Activated T-cell treated with anti-CD3 and anti-CD28 coated beads, Interleukin-2, amount 50 U/mL, for 72 hours (primary cell): ENCODE measurements around the gene TTL. TPM values are rescaled to one million over a fixed set of nuclear protein-coding genes. Genes with fewer than 3 reads are reported as not detected.

Experiments used
- ATAC-seq, 2 donors: fragments of 150-1000 bp; cut with Tn5 transposase; replicated peaks in 1 of 2; 2 replicates each; pipeline ENCODE4 v1.10.0; 2021; ENCODE audit warnings: moderate library complexity in 2 of 2, mild to moderate bottlenecking in 1 of 2
- DNase-seq, 2 donors: peaks; one replicate each; pipeline ENCODE4 v3.0.0; 2021 to 2022; ENCODE audit warnings: mixed read lengths in 1 of 2
- H3K27ac Mint-ChIP-seq: one replicate; pipeline ENCODE4 v1.8.0; 2022; ENCODE audit warnings: mild to moderate bottlenecking, moderate library complexity, mixed read lengths
- H3K27me3 Mint-ChIP-seq: one replicate; pipeline ENCODE4 v1.8.0; 2022; ENCODE audit warnings: low read depth, mixed read lengths
- H3K36me3 Mint-ChIP-seq, 2 donors: one replicate each; pipeline ENCODE4 v1.8.0; 2022; ENCODE audit warnings: mixed read lengths in 2 of 2, mild to moderate bottlenecking in 1 of 2; ENCODE audit not compliant: insufficient read depth in 2 of 2
- H3K4me1 Mint-ChIP-seq: one replicate; pipeline ENCODE4 v1.8.0; 2022; ENCODE audit warnings: low read depth, mixed read lengths
- H3K4me3 Mint-ChIP-seq, 2 donors: one replicate each; pipeline ENCODE4 v1.8.0; 2022; ENCODE audit warnings: mild to moderate bottlenecking in 2 of 2, mixed read lengths in 2 of 2, moderate library complexity in 2 of 2
- H3K9me3 Mint-ChIP-seq, 2 donors: one replicate each; pipeline ENCODE4 v1.8.0; 2022; ENCODE audit warnings: mixed read lengths in 2 of 2
- total RNA-seq, 2 donors: library from RNA; stranded (reverse); gene quantifications; one replicate each; pipeline ENCODE4 v1.2.3, GENCODE V29; 2022

TTL gene
- total RNA-seq, 2 donors from 2014 or later = 28.8 to 32.5 TPM

GRCh38 chr2:112449854-112450253, 32.1 kb upstream of the TTL start:
- no peak overlapping the region for H3K4me3 Mint-ChIP-seq
- ATAC-seq = no peak
- H3K27me3 Mint-ChIP-seq = no peaks in the 10 kb centered on the region

DNA sequence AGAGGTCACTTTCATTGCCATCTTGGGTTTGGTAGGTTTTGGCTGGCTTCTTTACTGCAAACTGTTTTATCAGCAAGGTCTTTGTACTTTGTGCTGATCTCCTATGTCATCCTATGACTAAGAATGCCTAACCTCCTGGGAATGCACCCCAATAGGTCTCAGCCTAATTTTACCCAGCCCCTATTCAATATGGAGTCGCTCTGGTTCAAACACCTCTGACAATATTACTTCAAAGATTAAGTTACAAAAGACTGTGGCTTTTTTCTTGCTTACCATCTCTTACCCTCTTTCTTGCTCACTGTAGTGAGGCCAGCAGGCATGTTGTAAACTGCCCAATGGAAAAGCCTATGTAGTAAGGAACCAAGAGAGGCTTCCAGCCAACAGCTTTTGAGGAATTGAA, 30.6 kb upstream of the TTL start:
- Mint-ChIP-seq H3K9me3 (peaks cover 0 to 6% of the 10 kb centered on the region in 2 donors), H3K4me1 (no peaks in the 10 kb centered on the region), H3K4me3 (no peak overlapping the region), H3K27me3 (no peaks in the 10 kb centered on the region), H3K36me3 (no peaks in the 10 kb centered on the region), H3K27ac (no peak overlapping the region)
- DNase-seq (no peak), ATAC-seq (no peak)

More at GRCh38 chr2:112449854-112450253, 32.1 kb upstream of the TTL start:
- H3K36me3 Mint-ChIP-seq = no peaks in the 10 kb centered on the region
- H3K9me3 Mint-ChIP-seq = peaks cover 0 to 6% of the 10 kb centered on the region in 2 donors
- no peak for DNase-seq
- H3K4me1 Mint-ChIP-seq = no peaks in the 10 kb centered on the region
- no peak overlapping the region for H3K27ac Mint-ChIP-seq

- peaks cover 2 to 6% of the 10 kb centered on the region in 2 donors for H3K9me3 Mint-ChIP-seq
- no peak for ATAC-seq
- H3K36me3 Mint-ChIP-seq = no peaks in the 10 kb centered on the region
- no peaks in the 10 kb centered on the region for H3K27me3 Mint-ChIP-seq
- no peaks in the 10 kb centered on the region for H3K4me1 Mint-ChIP-seq
- H3K27ac Mint-ChIP-seq = no peak overlapping the region
- no peak overlapping the region for H3K4me3 Mint-ChIP-seq
- DNase-seq = no peak
These were observed 27.4 kb upstream of the TTL start for GRCh38 chr2:112454586-112454985.

- H3K4me1 Mint-ChIP-seq = no peaks in the 10 kb centered on the region
- DNase-seq (no peak), ATAC-seq (no peak)
- H3K27ac Mint-ChIP-seq = no peak overlapping the region
- H3K9me3 Mint-ChIP-seq = peaks cover 0 to 2% of the 10 kb centered on the region in 2 donors
- no peak overlapping the region for H3K4me3 Mint-ChIP-seq
- peaks cover 20% of the 10 kb centered on the region for H3K27me3 Mint-ChIP-seq
- H3K36me3 Mint-ChIP-seq = no peaks in the 10 kb centered on the region
These were observed 22.6 kb upstream of the TTL start for GRCh38 chr2:112459372-112459771.

DNA sequence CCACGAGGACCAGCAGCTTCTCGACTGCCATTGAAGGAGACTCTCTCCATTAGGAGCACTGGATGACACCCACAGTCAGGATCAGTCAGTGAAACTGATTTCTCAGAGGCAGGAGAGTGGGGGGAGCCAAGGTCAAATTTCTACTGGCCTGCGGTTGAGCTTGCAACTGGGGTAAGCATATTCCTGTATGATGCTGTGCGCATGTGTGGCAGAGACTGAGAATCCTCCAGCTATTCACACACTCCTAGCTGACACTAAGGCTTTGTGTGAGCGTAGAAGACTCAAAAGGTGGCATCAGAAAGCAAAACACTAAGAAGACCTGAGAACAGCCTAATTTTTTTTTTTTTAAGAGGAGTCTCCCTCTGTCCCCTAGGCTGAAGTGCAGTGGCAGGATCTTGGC, 19.8 kb upstream of the TTL start:
- Mint-ChIP-seq H3K27ac (no peak overlapping the region), H3K4me1 (no peaks in the 10 kb centered on the region), H3K27me3 (peaks cover 20% of the 10 kb centered on the region), H3K36me3 (no peaks in the 10 kb centered on the region), H3K9me3 (peaks cover 0 to 2% of the 10 kb centered on the region in 2 donors), H3K4me3 (no peak overlapping the region)
- ATAC-seq = no peak
- no peak for DNase-seq

DNA sequence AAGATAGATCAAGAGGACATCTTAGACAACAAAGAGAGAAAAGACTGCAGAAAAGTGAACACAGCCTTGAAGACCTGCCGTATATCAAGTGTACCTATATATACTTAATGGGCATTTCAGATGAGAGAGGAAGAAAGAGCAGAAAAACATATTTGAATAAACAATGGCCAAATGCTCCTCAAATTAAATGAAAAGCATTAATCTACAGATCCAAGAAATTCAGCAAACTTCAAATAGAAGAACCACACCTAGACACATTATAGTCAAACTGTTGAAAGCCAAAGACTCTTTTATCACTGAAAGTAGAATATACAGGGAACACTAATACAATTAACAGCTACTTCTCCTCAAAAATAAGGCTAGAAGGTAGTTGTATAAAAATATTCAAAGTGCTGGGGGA, 18.7 kb upstream of the TTL start:
- Mint-ChIP-seq H3K9me3 (no peaks in the 10 kb centered on the region), H3K27me3 (peaks cover 20% of the 10 kb centered on the region), H3K4me1 (no peaks in the 10 kb centered on the region), H3K27ac (no peak overlapping the region), H3K4me3 (no peak overlapping the region), H3K36me3 (no peaks in the 10 kb centered on the region)
- DNase-seq (no peak), ATAC-seq (no peak)

DNA sequence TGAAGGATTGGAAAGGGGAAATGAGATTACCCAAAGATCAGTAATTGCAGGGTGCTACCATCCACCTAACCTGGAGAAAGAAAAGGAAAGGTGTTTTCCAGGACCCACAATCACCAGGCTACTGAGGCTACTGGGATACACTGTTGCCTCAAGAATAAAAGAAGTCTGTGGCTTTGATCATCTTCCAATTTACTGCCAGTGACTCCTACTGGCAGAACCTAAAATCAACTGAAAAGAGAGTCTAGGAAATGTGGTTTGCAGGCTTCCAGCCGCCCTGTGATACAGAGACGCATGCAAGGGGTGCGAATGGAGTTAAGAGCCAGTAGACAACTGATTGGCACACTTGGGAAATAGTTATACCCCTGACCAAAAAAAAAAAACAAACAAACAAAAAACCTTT, 16.6 kb upstream of the TTL start:
- Mint-ChIP-seq H3K27me3 (peaks cover 20% of the 10 kb centered on the region), H3K36me3 (no peaks in the 10 kb centered on the region), H3K9me3 (no peaks in the 10 kb centered on the region), H3K27ac (no peak overlapping the region), H3K4me3 (no peak overlapping the region), H3K4me1 (no peaks in the 10 kb centered on the region)
- DNase-seq (no peak), ATAC-seq (no peak)

DNA sequence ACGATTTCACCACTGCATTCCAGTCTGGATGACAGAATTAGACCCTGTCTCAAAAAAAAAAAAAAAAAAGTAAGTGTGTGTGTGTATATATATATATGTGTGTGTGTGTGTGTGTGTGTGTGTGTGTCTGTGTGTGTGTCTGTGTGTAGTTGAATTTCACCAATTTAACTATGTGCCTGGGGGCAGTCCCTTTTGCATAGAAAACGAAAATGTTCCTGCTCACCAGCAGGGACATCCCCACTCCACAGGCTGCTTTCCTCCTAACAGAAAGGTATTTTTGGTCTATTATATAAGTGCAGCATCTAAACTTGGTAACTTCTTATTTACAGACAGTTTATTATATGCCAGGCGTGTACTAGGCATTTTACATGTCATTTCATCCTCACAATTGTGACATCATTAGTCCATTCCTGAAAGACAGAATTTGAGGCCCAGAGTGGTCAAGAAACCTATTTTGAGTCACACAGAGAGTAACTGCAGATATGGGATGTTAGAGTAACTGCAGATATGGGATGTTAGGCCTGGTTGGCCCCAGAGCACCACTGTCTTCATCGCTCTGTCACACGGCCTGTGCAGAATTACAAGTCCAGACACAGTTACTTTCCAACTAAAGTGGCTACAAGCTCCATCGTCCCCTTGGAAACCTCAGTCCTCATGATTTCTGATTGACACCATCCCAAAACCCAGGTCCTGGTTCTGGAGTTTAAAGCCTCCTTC, 9.3 kb upstream of the TTL start:
- Mint-ChIP-seq H3K4me3 (no peak overlapping the region), H3K36me3 (no peaks in the 10 kb centered on the region), H3K9me3 (no peaks in the 10 kb centered on the region), H3K27me3 (no peaks in the 10 kb centered on the region), H3K27ac (no peak overlapping the region), H3K4me1 (peaks cover 12% of the 10 kb centered on the region)
- ATAC-seq = peak in 1 of 2 donors; percentile 22
- no peak for DNase-seq

- DNase-seq (no peak), ATAC-seq (no peak)
- Mint-ChIP-seq H3K4me1 (peaks cover 12% of the 10 kb centered on the region), H3K9me3 (no peaks in the 10 kb centered on the region), H3K27ac (no peak overlapping the region), H3K36me3 (no peaks in the 10 kb centered on the region), H3K4me3 (no peak overlapping the region), H3K27me3 (no peaks in the 10 kb centered on the region)
These were observed 7.0 kb upstream of the TTL start for GRCh38 chr2:112474844-112475486.

GRCh38 chr2:112476434-112476833, 5.5 kb upstream of the TTL start:
- Mint-ChIP-seq H3K4me3 (no peak overlapping the region), H3K36me3 (peaks cover 0 to 3% of the 10 kb centered on the region in 2 donors), H3K9me3 (no peaks in the 10 kb centered on the region), H3K4me1 (peaks cover 25% of the 10 kb centered on the region), H3K27ac (no peak overlapping the region), H3K27me3 (no peaks in the 10 kb centered on the region)
- DNase-seq = no peak
- ATAC-seq = no peak

GRCh38 chr2:112480530-112481049, 1.4 kb upstream of the TTL start:
- Mint-ChIP-seq H3K27me3 (no peaks in the 10 kb centered on the region), H3K9me3 (no peaks in the 10 kb centered on the region), H3K36me3 (peaks cover 2 to 6% of the 10 kb centered on the region in 2 donors), H3K27ac (peak overlapping the region; percentile 90), H3K4me1 (peaks cover 41% of the 10 kb centered on the region), H3K4me3 (peak overlapping the region; percentile 91 to 95)
- ATAC-seq (no peak), DNase-seq (peak in 1 of 2 donors; percentile 22)

DNA sequence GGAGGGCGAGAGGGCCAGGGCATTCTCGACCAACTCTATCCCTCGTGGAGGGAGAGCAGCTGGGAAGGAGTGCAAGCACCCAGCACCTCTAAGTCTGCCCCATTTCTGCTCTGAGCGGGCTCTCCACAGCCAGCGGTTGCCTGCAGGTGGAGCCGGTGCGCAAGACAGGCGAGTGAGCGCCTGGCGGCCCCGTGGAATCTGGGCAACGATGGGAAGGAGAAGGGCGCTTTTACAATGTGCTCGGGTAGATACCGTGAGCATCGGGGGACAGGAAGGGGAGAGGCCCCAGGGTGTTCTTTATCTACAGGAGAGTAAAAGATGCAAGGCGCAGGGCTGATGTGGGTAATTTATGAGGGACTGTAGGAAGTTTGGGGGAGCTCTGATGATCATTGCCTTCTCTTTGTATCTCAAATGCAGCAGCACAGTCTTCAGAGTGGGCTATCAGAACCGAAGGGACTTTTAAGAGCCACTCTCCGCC, 867 bp upstream of the TTL start:
- peak overlapping the region; percentile 91 to 95 for H3K4me3 Mint-ChIP-seq
- peak overlapping the region; percentile 90 for H3K27ac Mint-ChIP-seq
- H3K27me3 Mint-ChIP-seq = no peaks in the 10 kb centered on the region
- ATAC-seq (peak; percentile 78 to 79), DNase-seq (peak; percentile 86 to 89)
- peaks cover 2 to 6% of the 10 kb centered on the region in 2 donors for H3K36me3 Mint-ChIP-seq
- peaks cover 46% of the 10 kb centered on the region for H3K4me1 Mint-ChIP-seq
- H3K9me3 Mint-ChIP-seq = no peaks in the 10 kb centered on the region

- H3K27me3 Mint-ChIP-seq = no peaks in the 10 kb centered on the region
- H3K9me3 Mint-ChIP-seq = no peaks in the 10 kb centered on the region
- DNase-seq = peak; percentile 49 to 57
- H3K4me3 Mint-ChIP-seq = peak overlapping the region; percentile 90 to 93
- H3K36me3 Mint-ChIP-seq = peaks cover 2 to 6% of the 10 kb centered on the region in 2 donors
- H3K27ac Mint-ChIP-seq = peak overlapping the region; percentile 43
- H3K4me1 Mint-ChIP-seq = peaks cover 57% of the 10 kb centered on the region
- ATAC-seq = peak; percentile 5 to 12
These were observed 519 bp downstream of the TTL start for GRCh38 chr2:112482309-112483041.
